SKM-1 (cell line): ENCODE results near the gene IRGC.

ENCODE experiments used
- DNase-seq: peaks from one replicate; lab custom pipeline; 2025; ENCODE audit not compliant: unreplicated experiment; lab: John Stamatoyannopoulos, UW

Gene IRGC

DNA sequence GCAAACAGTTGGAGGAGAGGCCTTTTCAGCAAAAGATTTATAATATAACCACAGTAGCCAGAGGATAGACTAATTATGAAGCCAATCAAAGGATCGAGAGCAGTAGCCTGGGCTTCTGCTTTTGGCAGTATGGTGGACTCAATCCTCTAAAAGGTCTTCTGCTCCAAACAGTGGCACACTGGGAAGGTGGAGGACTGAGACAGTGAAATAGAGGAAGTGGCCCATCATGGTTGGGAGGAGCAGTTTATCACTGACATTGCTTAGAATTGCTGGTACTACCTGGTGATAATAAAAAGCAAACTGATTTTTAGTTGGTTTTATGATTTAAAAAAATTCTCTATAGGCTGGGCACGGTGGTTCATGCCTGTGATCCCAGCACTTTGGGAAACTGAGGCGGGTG is 25.0 kb upstream of the IRGC start:
- DNase-seq, result no peak

DNA sequence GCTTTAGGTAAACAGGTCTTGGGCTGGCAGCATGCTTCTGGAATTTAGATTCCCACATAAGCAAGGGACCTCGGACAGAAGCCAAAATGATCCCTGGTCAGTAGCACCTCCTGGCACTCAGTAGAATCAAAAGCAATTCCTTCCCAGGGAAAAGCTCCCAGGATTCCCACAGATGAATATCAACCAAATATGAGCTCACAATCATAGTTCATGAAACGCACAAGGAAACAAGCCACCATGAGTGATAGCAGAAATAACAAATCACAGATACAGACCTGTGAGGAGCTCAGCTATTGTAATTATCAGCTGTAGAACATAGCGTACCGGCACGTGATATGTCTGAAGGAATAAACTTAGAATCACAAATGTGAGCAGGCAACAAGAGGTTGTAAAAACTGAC is 24.1 kb upstream of the IRGC start:
- DNase-seq, result no peak

DNA sequence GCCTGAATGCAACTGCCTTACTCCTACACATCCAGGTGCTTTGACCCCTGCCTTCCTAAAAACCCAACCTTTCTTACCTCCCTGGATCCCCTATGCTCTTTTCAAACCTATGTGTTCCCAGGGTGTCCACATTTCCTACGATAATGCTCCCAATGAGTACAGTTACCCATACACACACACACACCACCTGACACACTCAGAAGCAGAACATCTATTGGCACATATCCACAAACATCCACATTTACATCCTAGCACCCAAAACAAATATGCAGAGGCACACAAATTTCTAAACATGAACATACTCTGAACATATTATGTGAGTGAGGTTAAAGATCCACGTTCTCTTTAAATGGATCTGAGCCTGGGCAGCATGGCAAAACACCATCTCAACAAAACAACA is 23.5 kb upstream of the IRGC start:
- DNase-seq, result no peak

DNA sequence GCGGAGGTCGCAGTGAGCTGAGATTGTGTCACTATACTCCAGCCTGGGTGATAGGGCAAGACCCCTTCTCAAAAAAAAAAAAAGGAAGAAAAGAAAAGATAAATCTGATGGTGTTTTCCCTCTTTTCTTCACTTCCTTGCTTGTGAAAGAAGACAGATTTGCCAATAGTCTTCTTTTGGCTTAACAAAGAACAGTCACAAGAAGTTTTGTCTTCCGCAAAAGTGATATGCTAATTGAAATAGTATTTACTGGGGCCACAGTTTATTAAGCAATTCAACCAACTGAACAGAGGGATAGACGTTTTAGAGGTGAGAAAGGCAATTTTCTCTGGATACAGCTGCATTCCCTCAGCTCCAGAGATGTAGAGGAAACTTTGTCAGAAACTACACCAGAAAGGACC is 23.0 kb upstream of the IRGC start:
- DNase-seq, result no peak

DNA sequence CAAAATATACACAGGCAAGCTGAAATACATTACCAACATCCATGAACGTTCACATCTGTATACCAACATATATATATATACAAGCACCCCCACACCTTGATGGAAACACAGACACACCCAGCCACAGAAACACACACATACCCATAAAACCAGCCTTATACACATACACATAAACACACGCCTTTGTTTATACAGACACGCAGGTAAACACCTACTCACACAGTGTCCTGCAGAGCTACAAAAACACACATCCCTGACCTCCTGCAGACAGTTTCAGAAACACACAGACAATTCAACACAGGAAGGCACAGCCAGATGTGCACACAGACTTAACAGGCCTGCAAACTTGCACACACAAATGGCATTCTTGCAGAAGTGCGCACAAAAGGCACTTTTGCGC is 21.3 kb upstream of the IRGC start:
- DNase-seq, result no peak

DNA sequence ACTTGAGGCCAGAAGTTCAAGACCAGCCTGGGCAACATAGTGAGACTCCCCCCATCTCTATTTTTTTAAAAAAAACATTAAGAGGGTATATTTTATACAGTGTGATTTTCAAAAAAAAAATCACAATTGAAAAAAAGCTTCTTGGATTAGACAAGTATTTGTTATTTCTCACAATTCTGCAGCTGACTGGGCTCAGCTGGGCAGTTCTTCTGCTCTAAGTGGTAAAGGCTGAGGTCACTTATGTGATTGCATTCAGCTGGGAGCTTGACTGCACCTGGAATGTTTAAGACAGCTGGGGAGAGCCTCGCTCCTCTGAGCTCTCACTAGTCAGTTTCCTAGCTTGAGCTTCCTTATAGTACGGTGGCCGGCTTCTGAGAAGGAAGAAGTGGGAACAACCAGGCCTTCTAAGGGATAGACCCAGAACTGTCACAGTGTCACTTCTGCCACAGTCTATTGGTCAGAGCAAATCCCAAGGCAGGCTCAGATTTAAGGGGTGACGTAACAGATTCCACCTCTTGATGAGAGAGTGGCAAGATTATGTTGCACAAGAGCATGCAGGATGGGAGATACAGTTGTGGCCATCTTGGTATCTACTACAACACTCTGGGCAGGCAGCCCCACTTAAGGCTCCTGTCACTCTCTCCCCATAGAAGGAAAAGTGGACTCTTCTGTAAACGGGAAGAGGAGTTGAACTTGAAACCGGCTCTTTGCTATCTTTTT is 19.7 kb upstream of the IRGC start:
- DNase-seq, result no peak

GRCh38 chr19:43697295-43697694 is 18.6 kb upstream of the IRGC start:
- no peak for DNase-seq

GRCh38 chr19:43699506-43700394 is 16.1 kb upstream of the IRGC start:
- DNase-seq, result no peak

DNA sequence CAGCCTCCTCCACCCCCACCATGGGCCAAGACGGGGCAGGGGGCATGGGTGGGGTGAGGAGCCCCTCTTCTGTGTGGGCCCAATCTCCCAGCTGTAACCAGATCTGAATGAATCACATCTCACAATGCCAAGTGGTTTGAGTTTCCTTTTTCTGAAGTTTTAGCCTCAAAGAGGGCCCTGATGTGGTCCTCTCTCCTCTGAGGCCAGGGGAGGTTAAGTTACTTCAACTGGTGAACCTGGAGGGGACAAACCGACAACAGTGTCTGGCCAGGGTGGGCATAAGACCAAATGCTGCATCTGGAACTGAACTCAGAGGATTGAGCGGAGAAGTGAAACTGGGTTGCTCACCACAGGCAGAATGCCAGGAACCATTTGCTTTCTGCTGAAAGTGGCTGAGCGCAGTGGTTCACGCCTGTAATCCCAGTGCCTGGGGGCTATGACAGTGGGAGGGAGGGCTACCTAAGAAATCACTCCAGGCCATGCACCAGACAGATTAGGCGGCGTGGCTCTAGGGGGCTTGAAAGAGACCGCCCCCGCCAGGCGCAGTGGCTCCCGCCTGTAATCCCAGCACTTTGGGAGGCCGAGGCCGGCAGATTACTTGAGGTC is 15.4 kb upstream of the IRGC start:
- no peak for DNase-seq

- no peak for DNase-seq
These were observed 11.7 kb upstream of the IRGC start for GRCh38 chr19:43704002-43704705.

- no peak for DNase-seq
These were observed 10.1 kb upstream of the IRGC start for GRCh38 chr19:43705729-43706128.

GRCh38 chr19:43707158-43707712 is 8.6 kb upstream of the IRGC start:
- no peak for DNase-seq

GRCh38 chr19:43708716-43709115 is 7.2 kb upstream of the IRGC start:
- DNase-seq, result no peak

DNA sequence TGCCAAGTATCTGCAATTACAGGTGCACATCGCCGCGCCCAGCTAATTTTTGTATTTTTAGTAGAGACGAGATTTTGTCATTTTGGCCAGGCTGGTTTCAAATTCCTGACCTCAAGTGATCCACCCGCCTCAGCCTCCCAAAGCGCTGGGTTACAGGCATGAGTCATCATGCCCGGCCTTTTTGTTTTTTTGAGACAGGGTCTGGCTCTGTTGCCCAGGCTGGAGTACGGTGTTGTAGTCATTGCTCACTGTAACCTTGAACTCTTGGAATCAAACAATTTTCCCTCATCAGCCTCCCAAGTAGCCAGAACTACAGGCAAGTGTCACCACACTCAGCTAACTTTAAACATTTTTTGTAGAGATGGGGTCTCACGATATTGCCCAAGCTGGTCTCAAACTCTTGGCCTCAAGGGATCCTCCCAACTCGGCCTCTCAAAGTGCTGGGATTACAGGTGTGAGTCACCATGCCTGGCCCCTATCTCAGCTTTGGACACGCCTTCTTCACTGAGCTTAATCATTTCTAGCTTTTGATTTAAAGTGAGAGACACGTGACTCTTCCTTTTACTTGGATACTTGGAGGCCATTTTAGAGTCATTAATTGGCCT is 4.0 kb upstream of the IRGC start:
- DNase-seq, result no peak

DNA sequence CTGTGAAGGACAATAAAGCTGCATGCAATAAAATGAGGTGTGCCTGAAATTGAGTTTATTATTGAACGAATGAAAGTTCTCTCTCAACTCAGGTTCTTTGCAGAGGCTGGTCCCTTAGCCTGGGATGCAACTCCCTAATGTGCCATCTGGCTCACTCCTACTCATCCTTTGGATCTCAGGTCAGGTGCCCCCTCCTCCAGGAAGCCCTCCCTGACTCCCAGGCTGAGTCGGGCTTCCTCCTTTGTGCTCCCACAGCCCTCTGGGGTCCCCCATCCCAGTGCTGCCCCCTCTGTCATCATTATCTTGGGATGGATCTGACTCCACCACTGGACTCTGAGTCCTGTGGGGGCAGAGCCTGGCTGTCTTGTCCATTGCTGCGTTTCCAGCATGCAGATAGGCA is 2.7 kb upstream of the IRGC start:
- DNase-seq, result no peak

- no peak for DNase-seq
These were observed 2.9 kb downstream of the IRGC start for GRCh38 chr19:43718627-43719377.

DNA sequence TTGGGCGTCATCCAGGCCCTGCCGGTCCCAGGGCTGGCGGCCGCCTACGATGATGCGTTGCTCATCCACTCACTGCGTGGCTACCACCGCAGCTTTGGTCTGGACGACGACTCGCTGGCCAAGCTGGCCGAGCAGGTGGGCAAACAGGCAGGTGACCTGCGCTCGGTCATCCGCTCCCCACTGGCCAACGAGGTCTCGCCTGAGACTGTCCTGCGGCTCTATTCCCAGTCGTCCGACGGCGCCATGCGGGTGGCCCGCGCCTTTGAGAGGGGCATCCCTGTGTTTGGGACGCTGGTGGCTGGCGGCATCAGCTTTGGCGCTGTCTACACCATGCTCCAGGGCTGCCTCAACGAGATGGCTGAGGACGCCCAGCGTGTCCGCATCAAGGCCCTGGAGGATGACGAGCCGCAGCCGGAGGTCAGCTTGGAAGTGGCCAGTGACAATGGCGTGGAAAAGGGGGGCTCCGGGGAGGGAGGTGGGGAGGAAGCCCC is 3.5 kb downstream of the IRGC start:
- DNase-seq, result no peak

GRCh38 chr19:43719918-43720317 is 4.0 kb downstream of the IRGC start:
- DNase-seq, result no peak

- no peak for DNase-seq
These were observed 5.1 kb downstream of the IRGC start for GRCh38 chr19:43720936-43721335.
